NCI-H1694 (cell line): ENCODE measurements around the gene CYP4Z1.
"Not testable (repeated sequence)": the region's sequence is repeated elsewhere in the genome, so short reads cannot be mapped to it uniquely, and the experiment has no call there.

Experiments used
- DNase-seq: peaks from one replicate; lab custom pipeline; 2025; lab: John Stamatoyannopoulos, UW

CYP4Z1 gene

GRCh38 chr1:47067097-47067594 is at the start of gene CYP4Z1:
TSS of gene CYP4Z1 (plus strand) at chr1:47067231. CDS start at chr1:47067491, 260 bp downstream.
- DNase-seq: no peak

- DNase-seq: no peak
Measured at GRCh38 chr1:47021070-47021469, 46.0 kb upstream of the CYP4Z1 start.

GRCh38 chr1:47023268-47024140 is 43.5 kb upstream of the CYP4Z1 start, which contains the start of gene CYP4X1:
TSS of gene CYP4X1 (plus strand) at chr1:47023669. CDS start at chr1:47023818, 149 bp downstream.
- no peak for DNase-seq

- DNase-seq: no peak
Measured at GRCh38 chr1:47024141-47024801, 42.8 kb upstream of the CYP4Z1 start.

GRCh38 chr1:47030170-47030805 is 36.7 kb upstream of the CYP4Z1 start:
- no peak for DNase-seq

- DNase-seq: no peak
Measured at GRCh38 chr1:47031059-47031458, 36.0 kb upstream of the CYP4Z1 start.

- no peak for DNase-seq
Measured at GRCh38 chr1:47031585-47031984, 35.4 kb upstream of the CYP4Z1 start.

- DNase-seq: no peak
Measured at GRCh38 chr1:47036764-47037163, 30.3 kb upstream of the CYP4Z1 start.

- no peak for DNase-seq
Measured at GRCh38 chr1:47059376-47059775, 7.7 kb upstream of the CYP4Z1 start.

- not testable (repeated sequence) for DNase-seq
Measured at GRCh38 chr1:47069080-47069479, 2.0 kb downstream of the CYP4Z1 start.

- not testable (repeated sequence) for DNase-seq
Measured at GRCh38 chr1:47069509-47069908, 2.5 kb downstream of the CYP4Z1 start.

GRCh38 chr1:47089356-47089755 is 22.3 kb downstream of the CYP4Z1 start:
- peak; percentile 35 for DNase-seq

- not testable (repeated sequence) for DNase-seq
Measured at GRCh38 chr1:47091476-47091875, 24.4 kb downstream of the CYP4Z1 start.

GRCh38 chr1:47104816-47105215 is 37.8 kb downstream of the CYP4Z1 start:
- DNase-seq: no peak

GRCh38 chr1:47106792-47107191 is 39.8 kb downstream of the CYP4Z1 start:
- no peak for DNase-seq

- DNase-seq: not testable (repeated sequence)
Measured at GRCh38 chr1:47107851-47108574, 41.0 kb downstream of the CYP4Z1 start.

- DNase-seq: not testable (repeated sequence)
Measured at GRCh38 chr1:47109482-47109881, 42.5 kb downstream of the CYP4Z1 start.

GRCh38 chr1:47113178-47113577 is 46.1 kb downstream of the CYP4Z1 start:
- no peak for DNase-seq

- DNase-seq: not testable (repeated sequence)
Measured at GRCh38 chr1:47121039-47121438, 54.0 kb downstream of the CYP4Z1 start.

- not testable (repeated sequence) for DNase-seq
Measured at GRCh38 chr1:47124834-47125233, 57.8 kb downstream of the CYP4Z1 start.

- not testable (repeated sequence) for DNase-seq
Measured at GRCh38 chr1:47126997-47127396, 60.0 kb downstream of the CYP4Z1 start.

GRCh38 chr1:47128221-47128620 is 61.2 kb downstream of the CYP4Z1 start:
- no peak for DNase-seq
